Stimulated activated CD8-positive, alpha-beta memory T cell treated with anti-CD3 and anti-CD28 coated beads, Interleukin-12 subunit alpha, Interleukin-12 subunit beta, amount 100 ng/mL, for 24 hours (primary cell): ENCODE measurements around the gene DCTN2.

Experiments
- DNase-seq: peaks from one replicate; pipeline ENCODE4 v3.0.0-alpha.2; 2020; ENCODE audit errors: extremely low read depth

The DCTN2 gene

DNA sequence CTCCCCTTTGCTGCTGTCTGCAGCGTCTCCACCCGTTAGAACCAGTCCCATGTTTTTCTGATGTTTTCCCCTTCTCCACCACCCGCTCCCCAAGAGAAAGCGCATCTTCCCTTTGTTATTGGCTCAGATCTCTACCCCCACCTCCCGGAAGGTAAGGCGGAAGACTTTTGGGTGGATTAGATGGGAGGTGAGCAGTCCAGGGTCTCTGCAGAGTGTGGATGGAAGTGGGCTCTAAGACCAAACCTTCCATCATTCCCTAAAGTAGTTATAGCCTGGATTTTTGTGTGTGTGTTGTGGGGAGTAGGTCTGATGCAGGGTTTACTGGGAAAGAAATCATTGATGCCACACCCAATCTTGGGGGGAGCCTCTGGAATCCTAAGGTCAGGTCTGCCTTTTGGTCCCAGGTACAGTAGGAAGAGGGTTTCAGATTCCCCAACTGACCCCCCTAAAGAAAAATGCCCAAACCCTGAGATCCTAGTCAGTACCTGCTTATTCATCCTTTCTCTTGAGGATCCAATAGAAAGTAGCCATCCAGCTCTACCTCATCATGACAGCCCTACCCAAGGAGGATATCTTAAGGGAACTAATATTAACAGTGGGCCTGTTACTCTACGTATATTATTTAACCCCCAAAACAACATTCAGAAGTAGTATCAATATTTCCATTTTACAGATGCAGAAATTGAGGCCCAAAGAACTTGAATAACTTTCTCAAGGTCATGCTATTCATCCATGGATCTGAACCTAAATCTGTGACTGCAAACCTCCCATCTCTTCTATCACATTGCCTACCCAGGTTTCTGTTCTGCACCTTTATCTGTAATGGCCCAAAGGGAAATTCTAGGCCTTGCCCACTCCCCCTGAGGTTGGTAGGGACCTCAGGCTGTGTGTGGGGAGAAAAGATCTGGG is 3.9 kb upstream of the DCTN2 start:
- DNase-seq = no peak

DNA sequence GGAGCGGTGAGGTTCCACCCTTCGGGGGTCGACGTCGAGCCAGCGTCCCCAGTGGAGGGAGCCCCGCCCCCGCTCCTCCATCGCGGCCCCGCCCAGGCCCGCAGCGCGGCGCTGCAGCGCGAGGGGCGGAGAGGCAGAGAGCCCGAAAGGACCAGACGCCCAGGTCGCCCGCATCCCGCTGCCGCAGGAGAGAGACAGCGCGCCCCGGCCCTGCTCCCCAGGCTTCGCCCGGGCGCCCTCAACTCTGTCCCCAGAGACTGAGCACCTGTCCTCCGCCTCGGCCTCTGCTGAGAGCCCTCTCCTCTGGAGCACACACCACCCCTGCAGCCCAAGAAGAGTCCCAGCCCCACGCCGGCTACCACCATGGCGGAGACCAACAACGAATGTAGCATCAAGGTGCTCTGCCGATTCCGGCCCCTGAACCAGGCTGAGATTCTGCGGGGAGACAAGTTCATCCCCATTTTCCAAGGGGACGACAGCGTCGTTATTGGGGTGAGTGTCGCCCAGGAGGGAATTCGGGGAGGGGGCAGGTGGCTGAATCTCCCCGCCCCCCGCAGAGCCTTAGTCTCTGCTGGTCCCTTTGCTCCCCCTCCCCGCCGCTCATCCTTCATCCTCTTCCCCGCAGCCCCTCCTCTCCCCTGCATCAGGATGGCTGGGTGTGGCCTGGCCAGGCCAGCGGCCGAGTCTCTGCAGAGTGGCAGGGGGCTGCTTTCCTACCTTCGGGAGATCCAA is 3.1 kb upstream of the DCTN2 start, which contains the start of gene KIF5A:
TSS of gene KIF5A (plus strand) at position 136 of the 732 bp plus-strand sequence. CDS start at position 364, 228 bp downstream.
- peak; percentile 35 for DNase-seq

DNA sequence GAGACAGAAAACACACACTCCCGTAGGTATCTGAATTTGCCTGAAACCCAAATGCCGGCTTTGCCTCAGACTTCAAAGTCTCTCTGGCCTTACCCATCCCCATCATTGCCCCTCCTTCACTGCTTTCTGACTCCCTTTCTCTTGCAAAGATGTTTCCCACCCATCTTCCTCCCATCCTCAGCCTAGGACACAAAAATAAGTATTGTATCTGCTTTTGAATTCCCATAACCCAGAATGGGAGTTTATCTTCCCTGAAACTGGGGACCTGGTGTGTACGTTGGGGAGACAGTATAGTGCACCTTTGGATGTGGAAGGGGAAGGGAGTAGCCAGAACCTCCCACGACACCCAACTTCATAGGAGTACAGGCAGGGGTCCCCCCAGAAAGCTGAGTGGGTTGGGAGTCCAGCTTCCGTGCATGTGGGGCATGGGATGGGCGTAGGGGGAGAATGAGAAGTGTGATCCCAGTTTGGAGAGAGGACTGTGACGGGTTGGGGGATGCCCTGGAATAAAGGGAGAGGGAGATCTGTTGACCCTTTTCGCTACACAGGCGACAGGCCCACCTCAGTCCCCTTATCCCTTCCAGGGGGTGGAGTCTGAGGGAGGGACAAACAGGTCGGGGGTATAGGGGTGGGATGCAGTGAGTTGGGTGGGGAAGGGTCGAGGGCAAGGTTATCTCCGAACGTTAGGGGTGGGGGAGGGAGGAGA is 2.4 kb upstream of the DCTN2 start:
- no peak for DNase-seq

DNA sequence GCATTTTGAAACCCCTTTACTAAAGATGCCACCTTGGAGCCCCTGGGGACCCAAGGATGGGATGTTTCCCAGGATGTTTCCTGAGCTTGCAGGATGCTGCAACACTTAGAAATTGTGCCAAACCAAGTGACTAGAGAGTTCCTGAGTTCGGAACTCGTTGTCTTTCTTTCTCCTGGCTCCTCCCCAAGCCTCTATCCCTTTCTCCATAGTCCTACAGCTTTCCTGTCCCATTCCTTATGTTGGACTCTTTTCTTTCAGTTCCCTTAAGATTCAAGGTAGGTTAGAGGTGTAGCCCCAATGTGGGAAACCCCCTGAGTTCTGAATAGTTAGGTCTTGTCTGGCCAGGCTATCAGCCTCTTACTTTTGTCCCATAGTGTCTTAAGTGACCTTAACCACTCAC is 1.5 kb upstream of the DCTN2 start:
- no peak for DNase-seq

GRCh38 chr12:57548013-57548315 is 972 bp upstream of the DCTN2 start:
- no peak for DNase-seq

GRCh38 chr12:57547288-57548012 is 458 bp upstream of the DCTN2 start:
- no peak for DNase-seq

GRCh38 chr12:57545809-57546437 is 1.1 kb downstream of the DCTN2 start:
- no peak for DNase-seq

GRCh38 chr12:57543581-57543980 is 3.4 kb downstream of the DCTN2 start:
- no peak for DNase-seq

DNA sequence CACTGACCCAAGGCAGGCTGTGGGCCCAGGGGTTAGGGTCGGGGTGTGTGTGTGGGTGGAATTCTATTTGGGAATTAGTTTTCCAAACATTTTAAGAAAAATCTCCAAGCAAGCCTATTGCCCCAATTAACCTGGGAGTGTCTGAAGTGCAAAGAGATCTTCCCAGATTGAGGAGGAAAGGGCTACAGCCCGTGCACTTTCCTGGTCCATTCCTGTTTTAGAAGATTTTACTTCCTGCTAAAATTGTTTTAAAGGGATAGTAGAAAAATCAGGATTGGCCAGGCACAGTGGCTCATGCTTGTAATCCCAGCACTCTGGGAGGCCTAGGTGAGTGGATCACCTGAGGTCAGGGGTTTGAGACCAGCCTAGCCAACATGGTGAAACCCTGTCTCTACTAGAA is 5.3 kb downstream of the DCTN2 start:
- no peak for DNase-seq

DNA sequence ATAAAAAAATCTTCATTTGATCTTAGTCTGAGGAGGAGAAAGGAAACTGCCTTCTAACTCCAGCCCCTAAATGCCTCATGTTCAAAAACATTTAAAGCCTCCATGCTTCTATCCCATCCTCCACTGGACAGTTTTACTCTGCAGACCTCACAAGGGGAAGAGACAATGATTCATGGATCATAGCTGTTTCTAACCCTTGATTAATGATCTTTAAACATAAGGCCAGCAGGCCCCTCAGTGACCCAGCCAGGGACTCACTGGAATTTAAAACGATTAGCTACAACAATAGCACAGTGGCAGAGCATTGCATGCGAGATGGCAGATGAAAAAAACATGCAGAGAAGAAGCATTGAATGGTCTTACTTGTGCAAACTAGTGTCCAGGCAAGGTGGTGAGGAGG is 6.0 kb downstream of the DCTN2 start:
- no peak for DNase-seq

DNA sequence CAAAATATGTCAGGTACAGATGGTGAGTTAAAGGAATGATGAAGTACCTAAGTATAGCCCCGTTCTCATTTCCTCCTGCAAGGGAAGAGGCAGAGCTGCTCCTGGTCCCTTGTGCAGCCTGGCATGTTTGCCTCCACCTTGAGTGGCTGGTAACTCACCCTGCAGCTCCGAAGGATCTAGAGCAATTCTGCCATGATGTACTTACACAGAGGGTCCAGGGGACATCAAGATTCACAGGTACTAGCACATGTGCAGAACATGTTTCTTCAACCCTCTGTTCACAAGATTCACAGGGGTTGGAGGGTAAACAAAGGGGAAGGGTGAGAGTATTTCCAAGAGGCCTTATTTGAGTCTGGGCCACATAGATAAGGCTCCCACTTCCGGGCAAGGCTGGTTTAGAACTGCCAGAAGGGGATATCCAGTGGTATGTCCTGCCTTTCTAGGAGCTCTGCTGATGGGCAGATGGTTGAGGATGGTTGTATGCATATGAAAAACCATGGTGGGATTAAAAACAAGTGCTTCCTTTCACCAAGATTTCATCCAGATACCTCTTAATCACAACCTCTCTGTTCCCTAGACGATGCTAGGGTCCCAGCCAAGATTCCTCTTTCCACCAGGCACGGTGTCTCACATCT is 7.7 kb downstream of the DCTN2 start:
- no peak for DNase-seq

DNA sequence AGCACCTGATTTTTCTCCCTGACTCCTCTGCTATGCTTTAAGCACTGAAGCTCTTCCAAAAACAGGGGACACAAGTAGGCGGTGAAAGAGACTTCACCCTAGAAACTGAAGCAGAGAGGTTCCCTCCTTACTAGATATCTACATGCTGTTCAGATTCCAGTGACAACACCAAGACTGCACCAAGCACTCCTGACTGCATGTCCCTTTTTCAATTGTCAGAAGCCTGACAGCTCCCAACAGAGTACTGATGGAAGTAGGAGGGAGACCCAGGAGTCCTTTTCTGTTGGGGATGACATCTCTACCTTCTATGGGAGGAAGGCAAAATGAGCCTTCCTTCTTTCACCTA is 10.4 kb downstream of the DCTN2 start:
- no peak for DNase-seq

GRCh38 chr12:57535764-57536596 is 11.0 kb downstream of the DCTN2 start:
- DNase-seq = no peak

DNA sequence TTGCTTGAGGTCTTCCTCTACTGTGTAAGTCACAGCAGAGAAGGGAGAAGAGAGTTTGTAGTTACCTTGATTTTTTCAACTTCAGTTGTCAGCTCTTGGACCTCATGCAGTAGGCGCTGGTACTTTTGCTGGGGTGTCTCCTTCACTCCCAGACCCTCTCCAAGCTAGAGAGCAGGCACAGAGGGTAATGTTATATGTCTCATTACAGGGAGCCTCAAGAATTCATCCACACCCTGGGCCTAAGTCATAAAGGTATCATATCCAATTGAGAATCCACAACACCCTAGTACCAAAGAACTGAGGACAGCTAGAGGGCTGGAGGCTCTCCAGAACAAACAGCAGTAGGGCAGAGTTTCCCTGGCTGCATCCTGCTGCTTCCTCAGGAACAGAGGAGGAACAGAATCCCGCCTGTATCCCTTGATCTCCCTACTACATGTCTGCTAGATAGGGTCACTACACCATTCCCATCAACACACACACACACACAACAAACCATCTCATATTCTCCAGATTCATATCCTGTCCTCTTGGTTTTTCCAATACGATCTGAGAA is 11.9 kb downstream of the DCTN2 start:
- DNase-seq = no peak

DNA sequence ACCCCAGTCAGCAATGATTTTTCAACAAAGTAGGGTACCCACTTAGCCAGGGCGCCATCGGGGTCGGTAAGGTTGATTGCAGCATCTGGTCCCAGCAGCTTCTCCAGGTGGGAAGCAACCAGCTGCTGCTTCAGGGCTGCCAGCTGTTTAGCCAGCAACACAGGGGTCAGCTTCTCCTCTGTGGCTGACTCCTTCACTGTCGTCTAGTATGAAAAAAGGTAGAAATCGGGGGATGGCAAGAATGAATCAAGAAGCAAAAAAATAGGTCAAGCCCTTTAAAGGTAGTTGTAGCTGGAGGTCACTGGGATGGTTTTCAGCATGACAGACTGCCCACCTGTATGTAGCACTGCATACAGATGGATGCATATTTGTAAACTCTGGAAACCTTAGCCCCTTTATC is 12.7 kb downstream of the DCTN2 start:
- DNase-seq = no peak

GRCh38 chr12:57533108-57533507 is 13.9 kb downstream of the DCTN2 start:
- DNase-seq = no peak

DNA sequence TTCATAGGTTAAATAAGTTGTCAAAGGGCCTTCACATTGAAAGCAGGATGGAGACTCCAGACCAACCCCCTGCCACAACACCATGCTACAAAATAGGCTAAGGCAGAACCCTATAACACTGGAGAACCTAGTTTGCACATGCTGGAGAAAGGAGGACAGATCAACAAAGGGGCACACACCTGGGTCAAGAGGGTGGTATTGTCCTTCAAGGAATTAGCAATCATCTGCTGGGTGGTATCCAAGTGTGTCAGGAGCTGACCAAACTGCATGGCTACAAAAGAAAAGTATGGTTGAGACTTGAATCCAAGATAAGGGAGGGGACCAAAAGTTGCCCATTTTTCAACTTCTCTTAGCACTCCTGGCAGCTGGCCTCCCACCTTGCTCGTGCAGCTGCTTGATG is 15.2 kb downstream of the DCTN2 start:
- DNase-seq = no peak

- no peak for DNase-seq
These were observed 16.4 kb downstream of the DCTN2 start for GRCh38 chr12:57530396-57531142.

GRCh38 chr12:57529831-57530230 is 17.2 kb downstream of the DCTN2 start:
- no peak for DNase-seq
